HCT116 (cell line): ENCODE results near the gene TEX11.
"Not testable (repeated sequence)": the region's sequence is repeated elsewhere in the genome, so short reads cannot be mapped to it uniquely, and the experiment has no call there.

ENCODE experiments used
- EZH2 ChIP-seq: fragments of 200-600 bp; sonication (generic); IDR thresholded peaks from 2 replicates; pipeline ENCODE4 v1.6.1; 2017; ENCODE audit warnings: antibody characterized with exemption, mixed run types
- FOSL1 ChIP-seq: IDR thresholded peaks from 2 replicates; pipeline ENCODE4 v1.6.1; 2012; ENCODE audit warnings: low read depth
- JUND ChIP-seq: IDR thresholded peaks from 2 replicates; pipeline ENCODE4 v1.6.1; 2012
- TCF7L2 ChIP-seq: IDR thresholded peaks from 2 replicates; pipeline ENCODE4 v1.7.0; 2011; ENCODE audit warnings: borderline replicate concordance, inconsistent platforms; ENCODE audit not compliant: insufficient read depth, insufficient read length; ENCODE audit errors: extremely low read depth
- ZBTB33 ChIP-seq: IDR thresholded peaks from 2 replicates; pipeline ENCODE4 v1.6.1; 2011; ENCODE audit warnings: mild to moderate bottlenecking, low read length, moderate library complexity; ENCODE audit not compliant: insufficient replicate concordance; ENCODE audit errors: extremely low read depth
- TF ChIP-seq, protein P1 (sequence below), 3 experiments: fragments of 200-600 bp in 1 of 3; sonication (generic) in 1 of 3; IDR thresholded peaks in 2 of 3; conservative IDR thresholded peaks in 1 of 3; 2 replicates each; pipeline ENCODE4 v1.5.1; 2012 to 2017; ENCODE audit warnings: low read depth in 2 of 3, low read length in 2 of 3, antibody characterized with exemption in 1 of 3, borderline replicate concordance in 1 of 3, control low read depth in 1 of 3, mild to moderate bottlenecking in 1 of 3, mixed read lengths in 1 of 3, mixed run types in 1 of 3, moderate library complexity in 1 of 3; ENCODE audit not compliant: insufficient read depth in 1 of 3

DNA sequence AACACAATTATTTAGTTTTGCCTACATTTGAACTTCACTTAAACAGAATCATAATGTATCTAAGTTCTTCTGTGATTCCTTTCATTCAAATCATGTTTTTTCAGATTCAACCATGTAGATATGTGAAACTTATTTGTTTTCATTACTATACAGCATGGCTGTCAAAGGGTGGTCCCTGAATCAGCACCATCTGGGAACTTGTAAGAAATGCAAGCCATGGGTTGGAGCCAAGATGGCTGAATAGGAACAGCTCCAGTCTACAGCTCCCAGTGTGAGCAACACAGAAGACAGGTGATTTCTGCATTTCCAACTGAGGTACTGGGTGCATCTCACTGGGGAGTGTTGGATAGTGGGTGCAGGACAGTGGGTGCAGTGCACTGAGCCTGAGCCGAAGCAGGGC, 180.6 kb downstream of the TEX11 start:
- TF ChIP-seq, protein P1, sequence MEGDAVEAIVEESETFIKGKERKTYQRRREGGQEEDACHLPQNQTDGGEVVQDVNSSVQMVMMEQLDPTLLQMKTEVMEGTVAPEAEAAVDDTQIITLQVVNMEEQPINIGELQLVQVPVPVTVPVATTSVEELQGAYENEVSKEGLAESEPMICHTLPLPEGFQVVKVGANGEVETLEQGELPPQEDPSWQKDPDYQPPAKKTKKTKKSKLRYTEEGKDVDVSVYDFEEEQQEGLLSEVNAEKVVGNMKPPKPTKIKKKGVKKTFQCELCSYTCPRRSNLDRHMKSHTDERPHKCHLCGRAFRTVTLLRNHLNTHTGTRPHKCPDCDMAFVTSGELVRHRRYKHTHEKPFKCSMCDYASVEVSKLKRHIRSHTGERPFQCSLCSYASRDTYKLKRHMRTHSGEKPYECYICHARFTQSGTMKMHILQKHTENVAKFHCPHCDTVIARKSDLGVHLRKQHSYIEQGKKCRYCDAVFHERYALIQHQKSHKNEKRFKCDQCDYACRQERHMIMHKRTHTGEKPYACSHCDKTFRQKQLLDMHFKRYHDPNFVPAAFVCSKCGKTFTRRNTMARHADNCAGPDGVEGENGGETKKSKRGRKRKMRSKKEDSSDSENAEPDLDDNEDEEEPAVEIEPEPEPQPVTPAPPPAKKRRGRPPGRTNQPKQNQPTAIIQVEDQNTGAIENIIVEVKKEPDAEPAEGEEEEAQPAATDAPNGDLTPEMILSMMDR (IDR thresholded peaks at IDR 0.05 in 2 of 3, conservative IDR thresholded peaks at IDR 0.05 in 1 of 3; ENCODE audit: borderline replicate concordance in 1 of 3, insufficient read depth in 1 of 3, low read depth in 2 of 3, low read length in 2 of 3) = not testable (repeated sequence)
- not testable (repeated sequence) for TF ChIP-seq FOSL1, EZH2, ZBTB33, JUND, TCF7L2
